ENCODE results near the gene BCAS3. TPM values are rescaled to one million over a fixed set of nuclear protein-coding genes. Genes with fewer than 3 reads are reported as not detected.
"Not testable (repeated sequence)": the region's sequence is repeated elsewhere in the genome, so short reads cannot be mapped to it uniquely, and the experiment has no call there.

The BCAS3 gene
- total RNA-seq, 2 experiments from 2014 or later: 7.2 to 7.5 TPM

- H3K27me3 Mint-ChIP-seq (ENCODE audit: low read depth); intact Hi-C loops (cut with micrococcal nuclease); DNase-seq; H3K4me1 Mint-ChIP-seq (ENCODE audit: low read depth); H3K4me3 Mint-ChIP-seq; CTCF ChIA-PET; H3K27ac Mint-ChIP-seq: not testable (repeated sequence)
- Mint-ChIP-seq H3K36me3 (ENCODE audit: low read depth) (peaks cover 17% of the 10 kb centered on the region), H3K9me3 (peaks cover 17% of the 10 kb centered on the region)
Observed at GRCh38 chr17:60814941-60815340, 137.3 kb downstream of the BCAS3 start.

GRCh38 chr17:60817192-60817591, 139.5 kb downstream of the BCAS3 start:
- H3K4me1 Mint-ChIP-seq (ENCODE audit: low read depth): no peaks in the 10 kb centered on the region
- intact Hi-C loops (cut with micrococcal nuclease): no loop called here
- no peak overlapping the region for H3K27ac Mint-ChIP-seq
- H3K4me3 Mint-ChIP-seq: no peak overlapping the region
- H3K9me3 Mint-ChIP-seq: peaks cover 7% of the 10 kb centered on the region
- CTCF ChIA-PET: no interaction called here
- no peaks in the 10 kb centered on the region for H3K27me3 Mint-ChIP-seq (ENCODE audit: low read depth)
- no peak for DNase-seq
- H3K36me3 Mint-ChIP-seq (ENCODE audit: low read depth): peaks cover 8% of the 10 kb centered on the region

GRCh38 chr17:60819447-60820130, 141.9 kb downstream of the BCAS3 start:
- H3K36me3 Mint-ChIP-seq (ENCODE audit: low read depth): peaks cover 1% of the 10 kb centered on the region
- intact Hi-C loops (cut with micrococcal nuclease): no loop called here
- no peaks in the 10 kb centered on the region for H3K4me1 Mint-ChIP-seq (ENCODE audit: low read depth)
- CTCF ChIA-PET: no interaction called here
- no peak overlapping the region for H3K4me3 Mint-ChIP-seq
- H3K9me3 Mint-ChIP-seq: no peaks in the 10 kb centered on the region
- DNase-seq: no peak
- H3K27me3 Mint-ChIP-seq (ENCODE audit: low read depth): no peaks in the 10 kb centered on the region
- no peak overlapping the region for H3K27ac Mint-ChIP-seq

GRCh38 chr17:60823515-60823914, 145.9 kb downstream of the BCAS3 start:
- Mint-ChIP-seq H3K27ac (no peak overlapping the region), H3K27me3 (ENCODE audit: low read depth) (no peaks in the 10 kb centered on the region), H3K36me3 (ENCODE audit: low read depth) (peaks cover 1% of the 10 kb centered on the region), H3K9me3 (no peaks in the 10 kb centered on the region), H3K4me1 (ENCODE audit: low read depth) (no peaks in the 10 kb centered on the region), H3K4me3 (no peak overlapping the region)
- CTCF ChIA-PET: no interaction called here
- DNase-seq: no peak
- intact Hi-C loops (cut with micrococcal nuclease): no loop called here

- Mint-ChIP-seq H3K4me1 (ENCODE audit: low read depth) (no peaks in the 10 kb centered on the region), H3K4me3 (no peak overlapping the region), H3K9me3 (no peaks in the 10 kb centered on the region), H3K27me3 (ENCODE audit: low read depth) (no peaks in the 10 kb centered on the region), H3K27ac (no peak overlapping the region), H3K36me3 (ENCODE audit: low read depth) (no peaks in the 10 kb centered on the region)
- DNase-seq: no peak
- CTCF ChIA-PET: no interaction called here
- intact Hi-C loops (cut with micrococcal nuclease): no loop called here
Observed at GRCh38 chr17:60825351-60825750, 147.7 kb downstream of the BCAS3 start.

- no peaks in the 10 kb centered on the region for H3K9me3 Mint-ChIP-seq
- no peaks in the 10 kb centered on the region for H3K27me3 Mint-ChIP-seq (ENCODE audit: low read depth)
- no peak overlapping the region for H3K4me3 Mint-ChIP-seq
- peaks cover 7% of the 10 kb centered on the region for H3K4me1 Mint-ChIP-seq (ENCODE audit: low read depth)
- H3K27ac Mint-ChIP-seq: no peak overlapping the region
- no peaks in the 10 kb centered on the region for H3K36me3 Mint-ChIP-seq (ENCODE audit: low read depth)
- DNase-seq: no peak
- intact Hi-C loops (cut with micrococcal nuclease): no loop called here
- CTCF ChIA-PET: no interaction called here
Observed at GRCh38 chr17:60827943-60828342, 150.3 kb downstream of the BCAS3 start.

- H3K27ac Mint-ChIP-seq: no peak overlapping the region
- intact Hi-C loops (cut with micrococcal nuclease): no loop called here
- H3K4me3 Mint-ChIP-seq: no peak overlapping the region
- peaks cover 7% of the 10 kb centered on the region for H3K4me1 Mint-ChIP-seq (ENCODE audit: low read depth)
- CTCF ChIA-PET: no interaction called here
- no peaks in the 10 kb centered on the region for H3K27me3 Mint-ChIP-seq (ENCODE audit: low read depth)
- no peaks in the 10 kb centered on the region for H3K36me3 Mint-ChIP-seq (ENCODE audit: low read depth)
- H3K9me3 Mint-ChIP-seq: no peaks in the 10 kb centered on the region
- no peak for DNase-seq
Observed at GRCh38 chr17:60832151-60832585, 154.5 kb downstream of the BCAS3 start.

GRCh38 chr17:60832631-60833030, 155.0 kb downstream of the BCAS3 start:
- Mint-ChIP-seq H3K9me3 (no peaks in the 10 kb centered on the region), H3K27ac (no peak overlapping the region), H3K4me1 (ENCODE audit: low read depth) (peaks cover 7% of the 10 kb centered on the region), H3K4me3 (no peak overlapping the region), H3K36me3 (ENCODE audit: low read depth) (no peaks in the 10 kb centered on the region), H3K27me3 (ENCODE audit: low read depth) (no peaks in the 10 kb centered on the region)
- no peak for DNase-seq
- CTCF ChIA-PET: no interaction called here
- intact Hi-C loops (cut with micrococcal nuclease): no loop called here

GRCh38 chr17:60840456-60840855, 162.8 kb downstream of the BCAS3 start:
- Mint-ChIP-seq H3K4me1 (ENCODE audit: low read depth) (no peaks in the 10 kb centered on the region), H3K27me3 (ENCODE audit: low read depth) (no peaks in the 10 kb centered on the region), H3K27ac (no peak overlapping the region), H3K4me3 (no peak overlapping the region), H3K36me3 (ENCODE audit: low read depth) (no peaks in the 10 kb centered on the region), H3K9me3 (no peaks in the 10 kb centered on the region)
- no peak for DNase-seq
- CTCF ChIA-PET: no interaction called here
- intact Hi-C loops (cut with micrococcal nuclease): no loop called here

GRCh38 chr17:60845012-60845411, 167.4 kb downstream of the BCAS3 start:
- H3K27me3 Mint-ChIP-seq (ENCODE audit: low read depth): no peaks in the 10 kb centered on the region
- no peak overlapping the region for H3K4me3 Mint-ChIP-seq
- CTCF ChIA-PET: no interaction called here
- intact Hi-C loops (cut with micrococcal nuclease): no loop called here
- H3K27ac Mint-ChIP-seq: no peak overlapping the region
- H3K9me3 Mint-ChIP-seq: no peaks in the 10 kb centered on the region
- H3K36me3 Mint-ChIP-seq (ENCODE audit: low read depth): peaks cover 2% of the 10 kb centered on the region
- H3K4me1 Mint-ChIP-seq (ENCODE audit: low read depth): no peaks in the 10 kb centered on the region
- DNase-seq: no peak

GRCh38 chr17:60846175-60846574, 168.5 kb downstream of the BCAS3 start:
- H3K36me3 Mint-ChIP-seq (ENCODE audit: low read depth): peaks cover 2% of the 10 kb centered on the region
- no peak overlapping the region for H3K27ac Mint-ChIP-seq
- no peaks in the 10 kb centered on the region for H3K27me3 Mint-ChIP-seq (ENCODE audit: low read depth)
- H3K9me3 Mint-ChIP-seq: no peaks in the 10 kb centered on the region
- no peak overlapping the region for H3K4me3 Mint-ChIP-seq
- CTCF ChIA-PET: no interaction called here
- DNase-seq: no peak
- no peaks in the 10 kb centered on the region for H3K4me1 Mint-ChIP-seq (ENCODE audit: low read depth)
- intact Hi-C loops (cut with micrococcal nuclease): no loop called here

- intact Hi-C loops (cut with micrococcal nuclease): no loop called here
- Mint-ChIP-seq H3K9me3 (no peaks in the 10 kb centered on the region), H3K27me3 (ENCODE audit: low read depth) (no peaks in the 10 kb centered on the region), H3K4me1 (ENCODE audit: low read depth) (no peaks in the 10 kb centered on the region), H3K36me3 (ENCODE audit: low read depth) (peaks cover 8% of the 10 kb centered on the region), H3K4me3 (no peak overlapping the region), H3K27ac (no peak overlapping the region)
- CTCF ChIA-PET: no interaction called here
- DNase-seq: no peak
Observed at GRCh38 chr17:60851181-60851580, 173.5 kb downstream of the BCAS3 start.

GRCh38 chr17:60857556-60858080, 180.0 kb downstream of the BCAS3 start:
- H3K27ac Mint-ChIP-seq: no peak overlapping the region
- intact Hi-C loops (cut with micrococcal nuclease): no loop called here
- H3K4me1 Mint-ChIP-seq (ENCODE audit: low read depth): peaks cover 4% of the 10 kb centered on the region
- DNase-seq: no peak
- CTCF ChIA-PET: no interaction called here
- H3K27me3 Mint-ChIP-seq (ENCODE audit: low read depth): no peaks in the 10 kb centered on the region
- H3K4me3 Mint-ChIP-seq: no peak overlapping the region
- peaks cover 11% of the 10 kb centered on the region for H3K36me3 Mint-ChIP-seq (ENCODE audit: low read depth)
- no peaks in the 10 kb centered on the region for H3K9me3 Mint-ChIP-seq

Data from activated naive CD4-positive, alpha-beta T cell treated with anti-CD3 and anti-CD28 coated beads for 36 hours (primary cell).